Spinal cord (tissue), 10 donors: ENCODE results near the gene WDR6. TPM values are rescaled to one million over a fixed set of nuclear protein-coding genes. Genes with fewer than 3 reads are reported as not detected.

Experiments used
- DNase-seq, 6 donors: peaks; one replicate each; pipeline versions ENCODE4 v3.0.0 to v3.0.0-alpha.2; 2013 to 2015; ENCODE audit warnings: low spot score in 6 of 6, low read depth in 4 of 6
- H3K27ac ChIP-seq: one replicate; pipeline ENCODE4 v1.5.1; 2013; ENCODE audit warnings: low read depth, low read length, control low read depth
- H3K27me3 ChIP-seq: one replicate; pipeline ENCODE4 v1.6.1; 2013; ENCODE audit warnings: low read length; ENCODE audit not compliant: control insufficient read depth, insufficient read depth
- H3K36me3 ChIP-seq: one replicate; pipeline ENCODE4 v1.6.1; 2013; ENCODE audit warnings: low read length; ENCODE audit not compliant: control insufficient read depth, insufficient read depth
- H3K4me1 ChIP-seq: one replicate; pipeline ENCODE4 v1.6.1; 2013; ENCODE audit warnings: low read length; ENCODE audit not compliant: control insufficient read depth, insufficient read depth
- H3K4me3 ChIP-seq: one replicate; pipeline ENCODE4 v1.5.1; 2013; ENCODE audit warnings: low read depth, low read length, control low read depth
- H3K9me3 ChIP-seq: one replicate; pipeline ENCODE4 v1.6.1; 2013; ENCODE audit warnings: low read length; ENCODE audit not compliant: control insufficient read depth, insufficient read depth
- WGBS: methylation state at CpG from one replicate; pipeline ENCODE4 v1.1.5; 2013; ENCODE audit warnings: missing lambda C conversion rate; ENCODE audit not compliant: insufficient coverage; 5-methylcytosine and 5-hydroxymethylcytosine counted together
- long read RNA-seq, 4 donors: transcript quantifications; one replicate each; lab custom pipeline, GENCODE V29; 2026
- polyA plus RNA-seq, 2 donors: library from polyadenylated mRNA; unstranded; fragments of 120-200 nt; gene quantifications; one replicate each; pipeline ENCODE4 v1.2.1, GENCODE V29; 2013; ENCODE audit not compliant: insufficient read length in 2 of 2
- total RNA-seq, 2 donors: library from RNA; depleted of rRNA in 1 of 2; stranded (reverse); fragments of 120-200 nt in 1 of 2; fragments of >200 nt in 1 of 2; gene quantifications; one replicate each; pipeline versions ENCODE4 v1.2.3 to v1.2.4, GENCODE V29; 2013 to 2014
- donor health status: healthy.

WDR6 gene, protein sequence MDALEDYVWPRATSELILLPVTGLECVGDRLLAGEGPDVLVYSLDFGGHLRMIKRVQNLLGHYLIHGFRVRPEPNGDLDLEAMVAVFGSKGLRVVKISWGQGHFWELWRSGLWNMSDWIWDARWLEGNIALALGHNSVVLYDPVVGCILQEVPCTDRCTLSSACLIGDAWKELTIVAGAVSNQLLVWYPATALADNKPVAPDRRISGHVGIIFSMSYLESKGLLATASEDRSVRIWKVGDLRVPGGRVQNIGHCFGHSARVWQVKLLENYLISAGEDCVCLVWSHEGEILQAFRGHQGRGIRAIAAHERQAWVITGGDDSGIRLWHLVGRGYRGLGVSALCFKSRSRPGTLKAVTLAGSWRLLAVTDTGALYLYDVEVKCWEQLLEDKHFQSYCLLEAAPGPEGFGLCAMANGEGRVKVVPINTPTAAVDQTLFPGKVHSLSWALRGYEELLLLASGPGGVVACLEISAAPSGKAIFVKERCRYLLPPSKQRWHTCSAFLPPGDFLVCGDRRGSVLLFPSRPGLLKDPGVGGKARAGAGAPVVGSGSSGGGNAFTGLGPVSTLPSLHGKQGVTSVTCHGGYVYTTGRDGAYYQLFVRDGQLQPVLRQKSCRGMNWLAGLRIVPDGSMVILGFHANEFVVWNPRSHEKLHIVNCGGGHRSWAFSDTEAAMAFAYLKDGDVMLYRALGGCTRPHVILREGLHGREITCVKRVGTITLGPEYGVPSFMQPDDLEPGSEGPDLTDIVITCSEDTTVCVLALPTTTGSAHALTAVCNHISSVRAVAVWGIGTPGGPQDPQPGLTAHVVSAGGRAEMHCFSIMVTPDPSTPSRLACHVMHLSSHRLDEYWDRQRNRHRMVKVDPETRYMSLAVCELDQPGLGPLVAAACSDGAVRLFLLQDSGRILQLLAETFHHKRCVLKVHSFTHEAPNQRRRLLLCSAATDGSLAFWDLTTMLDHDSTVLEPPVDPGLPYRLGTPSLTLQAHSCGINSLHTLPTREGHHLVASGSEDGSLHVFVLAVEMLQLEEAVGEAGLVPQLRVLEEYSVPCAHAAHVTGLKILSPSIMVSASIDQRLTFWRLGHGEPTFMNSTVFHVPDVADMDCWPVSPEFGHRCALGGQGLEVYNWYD
- total RNA-seq (100 to 1,000 TPM in 1 of 2 donors, 10 to 100 TPM in 1; 81.7 to 152 TPM), polyA plus RNA-seq (100 to 1,000 TPM; 234 to 241 TPM)
- long read RNA-seq, donor 1, full-length matches to known transcripts, result 22 of 51 reads
- long read RNA-seq, donor 1, partial matches to known transcripts, result 29 of 51 reads
- long read RNA-seq, donor 1, other reads (novel, unspliced or antisense), result 0 of 51 reads
- long read RNA-seq, donor 2, full-length matches to known transcripts, result 8 of 21 reads
- long read RNA-seq, donor 2, partial matches to known transcripts, result 13 of 21 reads
- long read RNA-seq, donor 2, other reads (novel, unspliced or antisense), result 0 of 21 reads
- long read RNA-seq, donor 3, full-length matches to known transcripts, result 6 of 42 reads
- long read RNA-seq, donor 3, partial matches to known transcripts, result 36 of 42 reads
- long read RNA-seq, donor 3, other reads (novel, unspliced or antisense), result 0 of 42 reads
- long read RNA-seq, donor 4, full-length matches to known transcripts, result 13 of 100 reads
- long read RNA-seq, donor 4, partial matches to known transcripts, result 72 of 100 reads
- long read RNA-seq, donor 4, other reads (novel, unspliced or antisense), result 15 of 100 reads

DNA sequence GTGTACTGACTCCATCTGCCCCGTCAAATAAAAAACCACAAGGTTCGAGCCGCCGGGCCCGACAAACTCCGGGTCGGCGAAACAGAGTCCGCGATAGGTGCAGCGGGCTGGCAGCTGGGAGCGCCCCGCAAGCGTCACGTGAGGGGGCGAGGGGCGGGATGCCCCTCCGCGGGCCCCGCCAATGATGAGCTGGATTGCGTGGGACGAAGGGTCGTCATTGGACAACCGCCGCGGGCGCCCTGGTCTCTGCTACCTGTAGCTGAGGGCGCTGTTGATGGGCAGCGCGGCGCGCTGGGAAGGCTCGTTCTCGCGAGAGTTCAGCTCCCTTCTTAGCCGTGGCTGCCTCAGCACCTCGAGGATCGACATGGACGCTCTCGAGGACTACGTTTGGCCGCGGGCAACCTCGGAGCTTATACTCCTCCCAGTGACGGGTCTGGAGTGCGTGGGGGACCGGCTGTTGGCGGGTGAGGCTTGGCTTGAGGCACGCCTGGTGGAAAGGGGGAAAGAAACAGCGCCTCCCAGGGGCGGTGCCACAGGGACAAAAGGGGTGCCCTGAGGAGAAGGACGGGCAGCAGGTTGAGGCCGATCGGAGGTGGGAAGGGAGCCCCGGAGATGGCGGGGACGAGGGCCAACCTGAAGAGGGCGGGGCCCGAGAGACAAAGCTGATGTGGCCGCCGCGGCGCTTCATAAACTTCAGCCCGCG lies at the start of gene WDR6:
Gene WDR6, plus strand, starts transcription at position 324 of the 703 bp plus-strand sequence. Its CDS starts 41 bp downstream, at position 365.
- Histone ChIP-seq H3K4me1 (peaks cover 31% of the 10 kb centered on the region), H3K4me3 (peak within 1 kb of the TSS; percentile 99), H3K27me3 (no peaks in the 10 kb centered on the region), H3K36me3 (peaks cover 34% of the 10 kb centered on the region), H3K9me3 (no peaks in the 10 kb centered on the region), H3K27ac (peak within 1 kb of the TSS; percentile 99)
- WGBS, result 0% methylated on average over 65 of the region's 65 CpGs
- DNase-seq, result peak; percentile 88 to 99 (median 93)

DNA sequence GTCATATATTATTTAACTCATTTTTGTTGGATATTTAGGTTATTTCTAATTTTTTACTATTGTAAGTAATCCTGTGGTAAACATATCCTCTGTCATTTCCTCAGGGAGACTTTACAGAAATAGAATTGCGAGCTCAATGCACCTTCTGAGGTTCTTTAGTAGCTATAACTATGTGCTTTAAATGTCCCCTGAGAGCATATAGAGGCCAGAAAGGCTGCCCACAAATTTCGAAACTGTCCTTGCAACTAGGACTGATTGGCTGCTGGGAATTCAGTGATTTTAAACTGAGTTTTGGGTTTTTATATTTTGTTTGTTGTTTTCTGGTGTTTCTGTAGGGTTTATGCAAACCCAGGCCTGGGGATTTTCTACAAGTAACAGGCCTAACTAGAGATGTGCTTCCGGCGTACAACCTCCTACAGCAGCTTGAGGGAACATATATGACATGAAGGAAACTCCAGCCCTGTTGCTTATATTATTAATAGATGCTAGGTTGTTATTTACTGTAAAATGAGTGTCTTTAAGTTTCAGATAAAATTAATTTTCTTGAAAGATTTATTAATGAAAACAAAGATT lies 46.3 kb upstream of the WDR6 start:
- H3K27me3 ChIP-seq, result no peaks in the 10 kb centered on the region
- H3K9me3 ChIP-seq, result no peaks in the 10 kb centered on the region
- peak in 2 of 6 donors; percentile 0 to 78 for DNase-seq
- H3K4me1 ChIP-seq, result no peaks in the 10 kb centered on the region
- no peak overlapping the region for H3K4me3 ChIP-seq
- 63% methylated on average over 2 of the region's 4 CpGs for WGBS
- peaks cover 26% of the 10 kb centered on the region for H3K36me3 ChIP-seq
- H3K27ac ChIP-seq, result no peak overlapping the region

DNA sequence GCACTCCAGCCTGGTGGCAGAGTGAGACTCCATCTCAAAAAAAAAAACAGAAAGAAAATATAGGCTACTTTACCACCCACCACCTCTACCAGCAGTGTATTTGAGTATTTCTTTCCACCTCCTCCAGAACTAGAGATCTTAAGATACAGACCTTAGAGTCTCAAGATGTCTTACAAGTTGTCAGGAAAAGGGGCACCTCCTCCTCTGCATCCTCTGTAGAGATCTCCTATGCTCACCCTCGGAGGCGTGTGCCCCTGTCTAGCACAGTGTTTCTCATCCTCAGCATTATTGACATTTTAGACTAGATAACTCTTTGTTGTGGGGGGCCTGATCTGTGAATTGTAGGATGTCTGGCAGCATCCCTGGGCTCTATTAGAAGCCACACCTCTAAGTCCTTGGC lies 44.9 kb upstream of the WDR6 start:
- no peaks in the 10 kb centered on the region for H3K4me1 ChIP-seq
- WGBS, result no CpG with 5 or more reads among the region's 2 CpGs
- no peak overlapping the region for H3K27ac ChIP-seq
- H3K9me3 ChIP-seq, result no peaks in the 10 kb centered on the region
- H3K36me3 ChIP-seq, result peaks cover 32% of the 10 kb centered on the region
- no peak for DNase-seq
- no peaks in the 10 kb centered on the region for H3K27me3 ChIP-seq
- H3K4me3 ChIP-seq, result no peak overlapping the region

DNA sequence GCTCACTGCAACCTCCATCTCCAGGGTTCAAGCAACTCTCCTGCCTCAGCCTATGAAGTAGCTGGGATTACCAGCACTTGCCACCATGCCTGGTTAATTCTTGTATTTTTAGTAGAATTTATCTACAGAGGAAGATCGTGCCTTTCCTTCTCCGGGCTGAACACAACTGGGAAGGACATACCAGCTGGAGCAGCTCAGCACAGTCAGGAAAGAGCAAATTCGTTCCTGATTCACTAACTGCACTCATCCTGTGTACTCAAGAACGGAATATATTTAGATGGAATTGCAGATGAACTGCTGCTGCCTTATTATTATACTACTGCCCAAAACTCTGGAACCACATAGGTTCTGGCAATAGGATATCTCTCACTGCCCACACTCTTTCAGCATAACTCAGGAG lies 44.3 kb upstream of the WDR6 start:
- H3K27me3 ChIP-seq, result no peaks in the 10 kb centered on the region
- H3K4me3 ChIP-seq, result no peak overlapping the region
- WGBS, result no CpG with 5 or more reads among the region's 4 CpGs
- H3K36me3 ChIP-seq, result peaks cover 28% of the 10 kb centered on the region
- no peaks in the 10 kb centered on the region for H3K9me3 ChIP-seq
- no peak for DNase-seq
- H3K4me1 ChIP-seq, result no peaks in the 10 kb centered on the region
- H3K27ac ChIP-seq, result no peak overlapping the region

DNA sequence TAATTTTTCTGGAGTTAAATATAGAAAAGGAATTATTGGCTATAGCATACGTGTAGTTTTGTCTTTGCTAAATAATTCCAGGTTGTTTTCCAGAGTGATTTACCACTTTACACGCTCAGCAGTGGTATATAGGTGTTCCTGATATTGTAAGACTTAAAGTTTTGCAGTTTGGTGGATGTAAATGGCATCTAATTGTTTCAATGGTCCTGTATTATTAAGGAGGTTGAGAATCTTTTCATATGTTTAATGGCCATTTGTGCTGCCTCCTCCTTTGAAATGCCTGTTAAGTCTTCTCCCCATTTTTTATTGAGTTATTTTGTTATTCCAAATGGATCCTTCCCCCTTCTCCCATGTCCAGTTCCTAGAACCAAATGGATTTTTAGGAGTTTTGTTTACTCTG lies 43.6 kb upstream of the WDR6 start:
- Histone ChIP-seq H3K9me3 (no peaks in the 10 kb centered on the region), H3K4me3 (no peak overlapping the region), H3K36me3 (peaks cover 27% of the 10 kb centered on the region), H3K27me3 (no peaks in the 10 kb centered on the region), H3K4me1 (no peaks in the 10 kb centered on the region), H3K27ac (no peak overlapping the region)
- WGBS, result 100% methylated on average over 1 of the region's 2 CpGs
- DNase-seq, result no peak

DNA sequence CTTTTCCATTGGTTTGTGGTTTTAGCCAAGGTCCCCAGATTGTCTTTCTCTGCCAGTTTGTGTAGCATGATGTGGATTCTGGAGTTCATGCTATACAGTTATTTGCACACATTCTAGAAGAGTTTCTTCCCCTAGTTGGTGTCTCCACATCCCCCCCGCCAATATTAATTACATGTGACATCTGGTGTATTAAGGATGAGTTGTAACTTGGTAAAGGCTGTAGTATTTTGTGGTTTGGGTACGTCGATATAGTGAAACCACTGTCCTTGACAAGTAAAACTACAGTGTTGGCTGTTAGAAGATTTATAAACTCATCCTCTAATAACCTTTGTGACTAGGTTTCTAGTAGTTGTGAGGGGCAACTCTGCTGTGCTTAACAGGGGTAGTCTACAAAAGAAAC lies 40.8 kb upstream of the WDR6 start:
- Histone ChIP-seq H3K4me3 (no peak overlapping the region), H3K4me1 (no peaks in the 10 kb centered on the region), H3K9me3 (no peaks in the 10 kb centered on the region), H3K27ac (no peak overlapping the region), H3K27me3 (no peaks in the 10 kb centered on the region), H3K36me3 (peaks cover 49% of the 10 kb centered on the region)
- no CpG with 5 or more reads among the region's 3 CpGs for WGBS
- no peak for DNase-seq

DNA sequence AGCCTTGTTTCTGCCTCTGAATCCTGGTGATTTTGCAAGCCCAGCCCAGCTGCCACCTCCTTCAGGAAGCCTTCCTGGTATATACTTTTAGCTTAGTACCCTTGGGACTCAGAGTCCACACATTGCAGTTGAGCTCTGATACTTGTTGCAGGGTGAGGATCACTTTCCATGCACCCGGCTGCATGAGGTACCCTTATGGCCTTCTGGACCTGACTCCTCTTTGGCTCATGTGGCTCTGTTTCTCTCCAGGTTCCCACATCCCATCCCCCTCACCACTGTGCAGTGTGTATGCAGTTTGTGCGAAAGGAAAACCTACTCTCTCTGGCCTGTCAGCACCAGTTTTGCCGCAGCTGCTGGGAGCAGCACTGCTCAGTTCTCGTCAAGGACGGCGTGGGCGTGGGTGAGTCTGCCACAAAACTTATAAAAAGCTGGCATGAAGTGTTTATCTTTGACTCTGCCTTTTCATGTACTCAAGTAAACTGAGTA lies 40.3 kb upstream of the WDR6 start:
- 90% methylated on average over 6 of the region's 7 CpGs for WGBS
- Histone ChIP-seq H3K4me3 (no peak overlapping the region), H3K9me3 (no peaks in the 10 kb centered on the region), H3K27me3 (no peaks in the 10 kb centered on the region), H3K27ac (no peak overlapping the region), H3K4me1 (no peaks in the 10 kb centered on the region), H3K36me3 (peaks cover 52% of the 10 kb centered on the region)
- DNase-seq, result no peak

DNA sequence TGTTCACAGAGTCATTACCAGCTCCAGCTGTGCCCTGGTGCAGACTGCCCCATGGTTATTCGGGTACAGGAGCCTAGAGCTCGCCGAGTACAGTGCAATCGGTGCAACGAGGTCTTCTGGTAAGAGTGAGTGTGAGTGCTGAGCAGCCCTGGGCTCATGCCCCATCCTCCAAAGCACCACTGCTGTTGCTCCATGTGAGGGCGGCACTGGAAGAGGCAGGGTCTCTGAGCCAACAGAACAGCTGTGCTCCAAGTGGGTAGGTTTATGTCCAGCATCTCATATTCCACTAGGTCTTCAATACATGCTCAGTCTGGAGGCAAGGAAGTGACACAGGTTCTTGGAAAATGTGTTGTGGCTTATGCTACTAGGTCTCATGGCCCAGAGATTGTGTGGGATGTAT lies 36.6 kb upstream of the WDR6 start:
- no peak for DNase-seq
- Histone ChIP-seq H3K9me3 (no peaks in the 10 kb centered on the region), H3K27ac (no peak overlapping the region), H3K36me3 (peaks cover 68% of the 10 kb centered on the region), H3K4me1 (no peaks in the 10 kb centered on the region), H3K4me3 (no peak overlapping the region), H3K27me3 (no peaks in the 10 kb centered on the region)
- 98% methylated on average over 5 of the region's 6 CpGs for WGBS
